SK-N-MC (cell line): Measurements from ENCODE around the gene CFAP119.

Source experiments
- DNase-seq: peaks from one replicate; pipeline ENCODE4 v3.0.0-alpha.2; 2011; ENCODE audit warnings: low read depth, low spot score
- H3K27ac ChIP-seq: fragments of 200-600 bp; sonication (generic); 2 replicates; pipeline ENCODE4 v1.5.1; 2016; ENCODE audit warnings: mixed run types
- H3K36me3 ChIP-seq: fragments of 200-600 bp; sonication (generic); 2 replicates; pipeline ENCODE4 v1.6.1; 2017; ENCODE audit warnings: antibody characterized with exemption, low read length, mixed read lengths; ENCODE audit not compliant: insufficient read depth
- H3K4me3 ChIP-seq: fragments of 200-600 bp; sonication (generic); 2 replicates; pipeline ENCODE4 v1.5.1; 2016
- H3K9ac ChIP-seq: fragments of 200-600 bp; sonication (generic); 2 replicates; pipeline ENCODE4 v1.8.0; 2017; ENCODE audit warnings: mixed run types, mixed read lengths; ENCODE audit not compliant: insufficient read length
- H3K9me3 ChIP-seq: fragments of 200-600 bp; sonication (generic); 2 replicates; pipeline ENCODE4 v1.6.1; 2017; ENCODE audit warnings: low read depth, mild to moderate bottlenecking, antibody characterized with exemption, low read length, moderate library complexity, mixed read lengths
- EZH2 ChIP-seq: fragments of 200-600 bp; sonication (generic); IDR thresholded peaks from one replicate; pipeline ENCODE4 v1.6.1; 2017; ENCODE audit warnings: antibody characterized with exemption
- FOXP2 ChIP-seq: optimal IDR thresholded peaks from 2 replicates; pipeline ENCODE3; 2011; ENCODE audit warnings: mild to moderate bottlenecking, moderate library complexity; ENCODE audit not compliant: insufficient read depth; ENCODE audit errors: extremely low read length, control extremely low read depth
- POLR2AphosphoS5 ChIP-seq: IDR thresholded peaks from 2 replicates; pipeline ENCODE4 v1.6.1; 2012; ENCODE audit warnings: mild to moderate bottlenecking, low read depth, low read length, borderline replicate concordance

The CFAP119 gene

GRCh38 chr16:30728321-30728720, 33.5 kb downstream of the CFAP119 start:
- Histone ChIP-seq H3K4me3 (no peak overlapping the region), H3K9me3 (no peaks in the 10 kb centered on the region), H3K27ac (no peak overlapping the region), H3K9ac (no peak overlapping the region), H3K36me3 (peaks cover 79% of the 10 kb centered on the region)
- DNase-seq = no peak
- TF ChIP-seq EZH2 (no peak), FOXP2 (no peak), POLR2AphosphoS5 (no peak)

- Histone ChIP-seq H3K9ac (no peak overlapping the region), H3K27ac (no peak overlapping the region), H3K36me3 (peaks cover 87% of the 10 kb centered on the region), H3K4me3 (no peak overlapping the region), H3K9me3 (no peaks in the 10 kb centered on the region)
- no peak for DNase-seq
- TF ChIP-seq EZH2 (no peak), POLR2AphosphoS5 (no peak), FOXP2 (no peak)
These were observed 36.5 kb downstream of the CFAP119 start for GRCh38 chr16:30725418-30725792.

GRCh38 chr16:30724641-30725417, 37.0 kb downstream of the CFAP119 start:
- H3K9me3 ChIP-seq = no peaks in the 10 kb centered on the region
- H3K36me3 ChIP-seq = peaks cover 87% of the 10 kb centered on the region
- no peak overlapping the region for H3K27ac ChIP-seq
- no peak overlapping the region for H3K4me3 ChIP-seq
- no peak for DNase-seq
- TF ChIP-seq FOXP2 = no peak
- no peak for TF ChIP-seq EZH2
- TF ChIP-seq POLR2AphosphoS5 = no peak
- H3K9ac ChIP-seq = no peak overlapping the region

GRCh38 chr16:30723725-30724355, 38.0 kb downstream of the CFAP119 start:
- Histone ChIP-seq H3K9ac (no peak overlapping the region), H3K36me3 (peaks cover 83% of the 10 kb centered on the region), H3K4me3 (no peak overlapping the region), H3K9me3 (no peaks in the 10 kb centered on the region), H3K27ac (no peak overlapping the region)
- TF ChIP-seq POLR2AphosphoS5 (no peak), EZH2 (no peak), FOXP2 (no peak)
- no peak for DNase-seq

GRCh38 chr16:30722916-30723315, 38.9 kb downstream of the CFAP119 start:
- no peak for DNase-seq
- H3K27ac ChIP-seq = no peak overlapping the region
- peaks cover 80% of the 10 kb centered on the region for H3K36me3 ChIP-seq
- TF ChIP-seq POLR2AphosphoS5 (no peak), EZH2 (no peak), FOXP2 (no peak)
- no peaks in the 10 kb centered on the region for H3K9me3 ChIP-seq
- H3K4me3 ChIP-seq = no peak overlapping the region
- no peak overlapping the region for H3K9ac ChIP-seq

- Histone ChIP-seq H3K9me3 (no peaks in the 10 kb centered on the region), H3K9ac (no peak overlapping the region), H3K36me3 (peaks cover 82% of the 10 kb centered on the region), H3K27ac (no peak overlapping the region), H3K4me3 (no peak overlapping the region)
- no peak for DNase-seq
- TF ChIP-seq FOXP2 (no peak), POLR2AphosphoS5 (no peak), EZH2 (no peak)
These were observed 39.4 kb downstream of the CFAP119 start for GRCh38 chr16:30722443-30722842.

- TF ChIP-seq FOXP2 (no peak), EZH2 (no peak)
- Histone ChIP-seq H3K27ac (no peak overlapping the region), H3K9ac (no peak overlapping the region), H3K9me3 (no peaks in the 10 kb centered on the region), H3K4me3 (no peak overlapping the region), H3K36me3 (peaks cover 90% of the 10 kb centered on the region)
- no peak for DNase-seq
These were observed 40.3 kb downstream of the CFAP119 start for GRCh38 chr16:30721606-30722005.

GRCh38 chr16:30721167-30721566, 40.7 kb downstream of the CFAP119 start:
- TF ChIP-seq EZH2 (no peak), POLR2AphosphoS5 (no peak), FOXP2 (no peak)
- H3K9me3 ChIP-seq = no peaks in the 10 kb centered on the region
- H3K36me3 ChIP-seq = peaks cover 93% of the 10 kb centered on the region
- no peak for DNase-seq
- H3K27ac ChIP-seq = no peak overlapping the region
- no peak overlapping the region for H3K9ac ChIP-seq
- no peak overlapping the region for H3K4me3 ChIP-seq

GRCh38 chr16:30720694-30721093, 41.2 kb downstream of the CFAP119 start:
- H3K36me3 ChIP-seq = peaks cover 93% of the 10 kb centered on the region
- no peak overlapping the region for H3K27ac ChIP-seq
- no peaks in the 10 kb centered on the region for H3K9me3 ChIP-seq

GRCh38 chr16:30720086-30720485, 41.8 kb downstream of the CFAP119 start:
- Histone ChIP-seq H3K9me3 (no peaks in the 10 kb centered on the region), H3K4me3 (no peak overlapping the region), H3K9ac (no peak overlapping the region), H3K27ac (no peak overlapping the region), H3K36me3 (peaks cover 92% of the 10 kb centered on the region)
- TF ChIP-seq FOXP2 = no peak
- TF ChIP-seq EZH2 = no peak
- no peak for TF ChIP-seq POLR2AphosphoS5
- no peak for DNase-seq

More at GRCh38 chr16:30720694-30721093, 41.2 kb downstream of the CFAP119 start:
- Histone ChIP-seq H3K4me3 (no peak overlapping the region), H3K9ac (no peak overlapping the region)
- no peak for TF ChIP-seq EZH2
- TF ChIP-seq POLR2AphosphoS5 = no peak
- TF ChIP-seq FOXP2 = no peak
- DNase-seq = no peak
